H9 (cell line): ENCODE data around the gene PRAME. TPM values are rescaled to one million over a fixed set of nuclear protein-coding genes. Genes with fewer than 3 reads are reported as not detected.

Experiments used
- DNase-seq: peaks from one replicate; pipeline ENCODE4 v3.0.0-alpha.2; 2017
- H2AFZ ChIP-seq: one replicate; pipeline ENCODE4 v1.6.1; 2013; ENCODE audit warnings: mild to moderate bottlenecking, low read length, control low read depth, moderate library complexity
- H2AK5ac ChIP-seq: 2 replicates; pipeline ENCODE4 v1.6.1; 2013; ENCODE audit warnings: low read length, control low read depth, mixed read lengths; ENCODE audit not compliant: insufficient read length
- H2BK120ac ChIP-seq: one replicate; pipeline ENCODE4 v1.6.1; 2013; ENCODE audit warnings: low read depth, mild to moderate bottlenecking, low read length, control low read depth, inconsistent platforms; ENCODE audit not compliant: poor library complexity, severe bottlenecking
- H2BK12ac ChIP-seq: 2 replicates; pipeline ENCODE4 v1.6.1; 2013; ENCODE audit warnings: low read length, control low read depth, mixed read lengths, low read depth; ENCODE audit not compliant: insufficient read length
- H2BK15ac ChIP-seq: 2 replicates; pipeline ENCODE4 v1.6.1; 2013; ENCODE audit warnings: low read depth, low read length, control low read depth
- H2BK20ac ChIP-seq: one replicate; pipeline ENCODE4 v1.6.1; 2013; ENCODE audit warnings: low read depth, mild to moderate bottlenecking, low read length, control low read depth, inconsistent platforms; ENCODE audit not compliant: poor library complexity, severe bottlenecking
- H2BK5ac ChIP-seq: 2 replicates; pipeline ENCODE4 v1.6.1; 2013; ENCODE audit warnings: low read length, control low read depth, mixed read lengths; ENCODE audit not compliant: insufficient read length
- H3K14ac ChIP-seq: 2 replicates; pipeline ENCODE4 v1.6.1; 2013; ENCODE audit warnings: low read length, control low read depth; ENCODE audit not compliant: insufficient read depth
- H3K18ac ChIP-seq: 2 replicates; pipeline ENCODE4 v1.6.1; 2013; ENCODE audit warnings: low read depth, mild to moderate bottlenecking, mixed read lengths, low read length, control low read depth; ENCODE audit not compliant: insufficient read length
- H3K23ac ChIP-seq: 2 replicates; pipeline ENCODE4 v1.6.1; 2013; ENCODE audit warnings: low read length, control low read depth, mixed read lengths, low read depth; ENCODE audit not compliant: insufficient read length
- H3K23me2 ChIP-seq: 2 replicates; pipeline ENCODE4 v1.6.1; 2013; ENCODE audit warnings: low read depth, mild to moderate bottlenecking, mixed read lengths, low read length, control low read depth; ENCODE audit not compliant: insufficient read length, poor library complexity, severe bottlenecking
- H3K27ac ChIP-seq: 2 replicates; pipeline ENCODE4 v1.5.1; 2013; ENCODE audit warnings: low read length, control low read depth, mixed read lengths, low read depth; ENCODE audit not compliant: insufficient read length
- H3K27me3 ChIP-seq: 2 replicates; pipeline ENCODE4 v1.6.1; 2013; ENCODE audit warnings: low read length, control low read depth, inconsistent platforms; ENCODE audit not compliant: insufficient read depth
- H3K4ac ChIP-seq: 2 replicates; pipeline ENCODE4 v1.6.1; 2013; ENCODE audit warnings: low read depth, mild to moderate bottlenecking, control low read depth, inconsistent platforms, low read length, moderate library complexity
- H3K4me1 ChIP-seq: 2 replicates; pipeline ENCODE4 v1.6.1; 2013; ENCODE audit warnings: low read length, control low read depth, inconsistent platforms; ENCODE audit not compliant: insufficient read depth
- H3K4me2 ChIP-seq: 2 replicates; pipeline ENCODE4 v1.6.1; 2013; ENCODE audit warnings: low read length, control low read depth, mixed read lengths; ENCODE audit not compliant: insufficient read length, insufficient read depth
- H3K56ac ChIP-seq: 2 replicates; pipeline ENCODE4 v1.6.1; 2013; ENCODE audit warnings: low read depth, mild to moderate bottlenecking, mixed read lengths, low read length, control low read depth; ENCODE audit not compliant: insufficient read length
- H3K79me1 ChIP-seq: 2 replicates; pipeline ENCODE4 v1.6.1; 2013; ENCODE audit warnings: low read depth, mild to moderate bottlenecking, moderate library complexity, low read length, control low read depth, inconsistent platforms; ENCODE audit not compliant: insufficient read depth, poor library complexity, severe bottlenecking
- H3K79me2 ChIP-seq: 2 replicates; pipeline ENCODE4 v1.6.1; 2013; ENCODE audit warnings: low read length, control low read depth, inconsistent platforms; ENCODE audit not compliant: insufficient read depth
- H3K9ac ChIP-seq: 2 replicates; pipeline ENCODE4 v1.6.1; 2013; ENCODE audit warnings: low read length, control low read depth, mixed read lengths; ENCODE audit not compliant: insufficient read length; ENCODE audit errors: extremely low read depth
- H3K9me3 ChIP-seq: one replicate; pipeline ENCODE4 v1.6.1; 2013; ENCODE audit warnings: low read depth, low read length, inconsistent platforms; ENCODE audit not compliant: control insufficient read depth
- H3T11ph ChIP-seq: one replicate; pipeline ENCODE4 v1.6.1; 2013; ENCODE audit warnings: mild to moderate bottlenecking, low read length, control low read depth, inconsistent platforms
- H4K20me1 ChIP-seq: one replicate; pipeline ENCODE4 v1.6.1; 2013; ENCODE audit not compliant: control insufficient read depth, insufficient read length, insufficient read depth
- H4K5ac ChIP-seq: 2 replicates; pipeline ENCODE4 v1.6.1; 2013; ENCODE audit warnings: low read depth, mild to moderate bottlenecking, mixed read lengths, low read length, control low read depth; ENCODE audit not compliant: insufficient read length
- H4K8ac ChIP-seq: replicated peaks from 2 replicates; pipeline ENCODE4 v1.6.1; 2013; ENCODE audit warnings: low read length, control low read depth, mixed read lengths, low read depth; ENCODE audit not compliant: insufficient read length
- H4K91ac ChIP-seq: 2 replicates; pipeline ENCODE4 v1.6.1; 2013; ENCODE audit warnings: low read depth, mild to moderate bottlenecking, moderate library complexity, mixed read lengths, low read length, control low read depth; ENCODE audit not compliant: insufficient read length
- H3K27ac Mint-ChIP-seq, 3 experiments: 2 replicates in 2 of 3; 3 replicates in 1 of 3; pipeline ENCODE4 v1.8.0; 2020 to 2021; ENCODE audit warnings: mixed read lengths in 3 of 3, mild to moderate bottlenecking in 1 of 3, moderate library complexity in 1 of 3
- H3K27me3 Mint-ChIP-seq: 2 replicates; pipeline ENCODE4 v1.8.0; 2021; ENCODE audit warnings: low read depth, mild to moderate bottlenecking, moderate library complexity, mixed read lengths
- H3K36me3 Mint-ChIP-seq, 3 experiments: 2 replicates in 2 of 3; 3 replicates in 1 of 3; pipeline ENCODE4 v1.8.0; 2020 to 2021; ENCODE audit warnings: low read depth in 3 of 3, mixed read lengths in 3 of 3; ENCODE audit not compliant: insufficient read depth in 1 of 3
- H3K4me1 Mint-ChIP-seq, 2 experiments: 2 replicates each; pipeline ENCODE4 v1.8.0; 2020; ENCODE audit warnings: mixed read lengths in 2 of 2
- H3K4me3 Mint-ChIP-seq, 2 experiments: 2 replicates in 1 of 2; 3 replicates in 1 of 2; pipeline ENCODE4 v1.8.0; 2020 to 2021; ENCODE audit warnings: mild to moderate bottlenecking in 2 of 2, mixed read lengths in 2 of 2, moderate library complexity in 1 of 2
- H3K9me3 Mint-ChIP-seq, 2 experiments: 2 replicates in 1 of 2; 3 replicates in 1 of 2; pipeline ENCODE4 v1.8.0; 2020; ENCODE audit warnings: mild to moderate bottlenecking in 2 of 2, mixed read lengths in 2 of 2, moderate library complexity in 1 of 2
- WGBS: extraction: QIAGEN DNeasy Blood & Tissue Kit; methylation state at CpG from one replicate; pipeline ENCODE4 v1.1.7; 2013; ENCODE audit warnings: missing lambda C conversion rate, low lambda C conversion rate, mixed read lengths; ENCODE audit not compliant: insufficient read length; ENCODE audit errors: extremely low coverage; 5-methylcytosine and 5-hydroxymethylcytosine counted together
- total RNA-seq: library from RNA; stranded (reverse); gene quantifications from 2 replicates; pipeline ENCODE4 v1.2.1, GENCODE V29; 2021
- TF ChIP-seq, protein P1 (sequence below): fragments of 200-600 bp; sonication (generic); conservative IDR thresholded peaks from 3 replicates; pipeline ENCODE4 v1.8.0; 2021; ENCODE audit warnings: antibody characterized with exemption, mild to moderate bottlenecking

The PRAME gene
- total RNA-seq, 1 experiment from 2014 or later, result 0.31 TPM

DNA sequence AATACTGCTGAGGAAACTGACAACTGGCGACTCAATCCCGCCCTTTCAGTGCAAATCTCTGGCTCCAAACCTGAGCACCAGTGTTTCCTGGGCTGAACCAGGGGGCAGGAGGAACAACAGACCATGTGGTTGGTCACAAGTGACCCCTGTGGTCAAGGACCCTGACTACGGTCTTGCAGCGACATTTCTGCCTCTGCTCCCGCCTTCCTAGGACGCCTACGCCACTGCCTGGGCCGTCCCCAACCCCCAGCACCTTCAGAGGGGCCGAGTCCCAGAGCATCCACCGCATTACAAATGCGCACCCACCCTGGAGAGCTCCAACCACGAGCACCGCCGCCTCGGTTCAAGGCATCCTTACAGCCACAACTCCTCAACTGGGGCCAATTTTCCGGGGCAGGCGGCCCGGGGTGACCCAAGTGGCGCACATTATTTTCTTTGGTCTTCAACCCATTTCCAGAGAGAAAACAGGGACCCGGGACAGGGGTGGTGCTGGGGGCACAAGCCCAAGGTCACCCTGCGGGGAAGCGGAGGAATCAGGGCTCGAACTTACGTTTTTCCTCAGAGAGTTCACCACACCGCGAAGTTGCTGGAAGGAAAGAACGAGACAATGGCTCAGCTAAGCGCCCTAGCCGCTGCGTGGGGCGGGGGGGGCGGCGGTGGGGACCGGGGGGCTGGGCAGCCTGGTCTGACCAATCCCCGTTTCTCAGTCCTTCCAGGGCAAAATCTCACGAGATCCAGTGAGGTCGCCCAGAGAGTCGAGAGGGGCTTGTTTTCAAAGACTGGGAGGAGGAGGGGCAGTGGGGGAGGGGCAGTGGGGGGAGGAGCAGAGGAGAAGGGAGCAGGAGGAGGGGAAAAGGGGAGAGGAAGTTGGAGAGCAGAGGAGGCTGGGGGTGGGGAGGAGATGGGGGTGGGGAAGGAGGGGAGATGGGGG, 1.8 kb downstream of the PRAME start:
- H3K23ac ChIP-seq, result no peak overlapping the region
- WGBS, result no CpG with 5 or more reads among the region's 38 CpGs
- no peak overlapping the region for H2BK20ac ChIP-seq
- H2BK12ac ChIP-seq, result no peak overlapping the region
- H2AFZ ChIP-seq, result no peak overlapping the region
- no peak overlapping the region for H4K5ac ChIP-seq
- H3K4ac ChIP-seq, result no peak overlapping the region
- no peaks in the 10 kb centered on the region for H3K23me2 ChIP-seq
- H3T11ph ChIP-seq, result no peak overlapping the region
- H3K27ac ChIP-seq, result no peak overlapping the region
- TF ChIP-seq, protein P1, sequence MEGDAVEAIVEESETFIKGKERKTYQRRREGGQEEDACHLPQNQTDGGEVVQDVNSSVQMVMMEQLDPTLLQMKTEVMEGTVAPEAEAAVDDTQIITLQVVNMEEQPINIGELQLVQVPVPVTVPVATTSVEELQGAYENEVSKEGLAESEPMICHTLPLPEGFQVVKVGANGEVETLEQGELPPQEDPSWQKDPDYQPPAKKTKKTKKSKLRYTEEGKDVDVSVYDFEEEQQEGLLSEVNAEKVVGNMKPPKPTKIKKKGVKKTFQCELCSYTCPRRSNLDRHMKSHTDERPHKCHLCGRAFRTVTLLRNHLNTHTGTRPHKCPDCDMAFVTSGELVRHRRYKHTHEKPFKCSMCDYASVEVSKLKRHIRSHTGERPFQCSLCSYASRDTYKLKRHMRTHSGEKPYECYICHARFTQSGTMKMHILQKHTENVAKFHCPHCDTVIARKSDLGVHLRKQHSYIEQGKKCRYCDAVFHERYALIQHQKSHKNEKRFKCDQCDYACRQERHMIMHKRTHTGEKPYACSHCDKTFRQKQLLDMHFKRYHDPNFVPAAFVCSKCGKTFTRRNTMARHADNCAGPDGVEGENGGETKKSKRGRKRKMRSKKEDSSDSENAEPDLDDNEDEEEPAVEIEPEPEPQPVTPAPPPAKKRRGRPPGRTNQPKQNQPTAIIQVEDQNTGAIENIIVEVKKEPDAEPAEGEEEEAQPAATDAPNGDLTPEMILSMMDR, result no peak
- no peak overlapping the region for H2BK5ac ChIP-seq
- H3K18ac ChIP-seq, result no peak overlapping the region
- Mint-ChIP-seq H3K36me3 (peaks cover 0 to 7% (median 4%) of the 10 kb centered on the region in 3 experiments; a peak in 4 of 7 replicates), H3K9me3 (peaks cover 11 to 17% of the 10 kb centered on the region in 2 experiments; a peak in 4 of 5 replicates), H3K4me1 (no peaks in the 10 kb centered on the region), H3K27me3 (peaks cover 84% of the 10 kb centered on the region), H3K27ac (no peak overlapping the region), H3K4me3 (no peak overlapping the region)
- no peak for DNase-seq
- no peak overlapping the region for H3K14ac ChIP-seq
- H3K4me1 ChIP-seq, result no peaks in the 10 kb centered on the region
- no peak overlapping the region for H2BK15ac ChIP-seq
- H4K8ac ChIP-seq, result no peak overlapping the region
- H3K79me1 ChIP-seq, result no peaks in the 10 kb centered on the region
- no peak overlapping the region for H3K56ac ChIP-seq
- no peak overlapping the region for H3K9ac ChIP-seq
- H4K20me1 ChIP-seq, result no peaks in the 10 kb centered on the region
- no peaks in the 10 kb centered on the region for H3K9me3 ChIP-seq
- no peak overlapping the region for H2AK5ac ChIP-seq
- peaks cover 9% of the 10 kb centered on the region; the same call in 1 of the 2 replicates for H3K27me3 ChIP-seq
- no peak overlapping the region for H3K4me2 ChIP-seq
- H3K79me2 ChIP-seq, result no peaks in the 10 kb centered on the region
- no peak overlapping the region for H2BK120ac ChIP-seq
- no peak overlapping the region for H4K91ac ChIP-seq
